ENCODE results near the gene ELOVL5.

- no peak for TF ChIP-seq CTCF (conservative IDR thresholded peaks at IDR 0.05; ENCODE audit: low read depth in 2 of 2)
- no peak for TF ChIP-seq ZNF114 (CRISPR knock-in tag; IDR thresholded peaks at IDR 0.05)
- TF ChIP-seq CREB1 (CRISPR knock-in tag; IDR thresholded peaks at IDR 0.05; ENCODE audit: low read depth): no peak
- no peak for TF ChIP-seq REST (IDR thresholded peaks at IDR 0.05; ENCODE audit: unreplicated experiment)
- TF ChIP-seq EZH2 (IDR thresholded peaks at IDR 0.05; ENCODE audit: low read depth, unreplicated experiment): no peak
- no peak for TF ChIP-seq STAT1 (IDR thresholded peaks at IDR 0.05; ENCODE audit: unreplicated experiment)
Measured at GRCh38 chr6:53230775-53231467, 117.8 kb downstream of the ELOVL5 start.

Measured in GM23338 (cell line).